ENCODE data around the gene COP1. TPM values are rescaled to one million over a fixed set of nuclear protein-coding genes. Genes with fewer than 3 reads are reported as not detected.

Gene COP1
- total RNA-seq, 3 donors from 2014 or later: 65.9 to 74.1 (median 68.1) TPM

- TF ChIP-seq POLR2A (IDR thresholded peaks at IDR 0.05): no peak
- TF ChIP-seq POLR2AphosphoS5 (IDR thresholded peaks at IDR 0.05): no peak
- no peak for TF ChIP-seq CTCF (IDR thresholded peaks at IDR 0.05)
Measured at GRCh38 chr1:176217461-176218099, 10.5 kb upstream of the COP1 start.

GRCh38 chr1:176216031-176216430, 8.9 kb upstream of the COP1 start:
- no peaks in the 10 kb centered on the region for H3K27me3 ChIP-seq
- intact Hi-C loops (cut with DNase I; ENCODE audit: low total_unique reads): no loop called here
- H3K27ac ChIP-seq: no peak overlapping the region
- H3K4me3 ChIP-seq: no peak overlapping the region
- no peaks in the 10 kb centered on the region for H3K9me3 ChIP-seq
- H3K4me1 ChIP-seq: no peaks in the 10 kb centered on the region
- TF ChIP-seq POLR2AphosphoS5 (IDR thresholded peaks at IDR 0.05): no peak
- no peak for TF ChIP-seq CTCF (IDR thresholded peaks at IDR 0.05)
- no peak for TF ChIP-seq POLR2A (IDR thresholded peaks at IDR 0.05)
- H3K36me3 ChIP-seq: no peaks in the 10 kb centered on the region
- DNase-seq (ENCODE audit: low spot score in 2 of 2): no peak

More at GRCh38 chr1:176217461-176218099, 10.5 kb upstream of the COP1 start:
- Histone ChIP-seq H3K27ac (no peak overlapping the region), H3K9me3 (no peaks in the 10 kb centered on the region), H3K4me1 (no peaks in the 10 kb centered on the region), H3K36me3 (no peaks in the 10 kb centered on the region), H3K4me3 (no peak overlapping the region), H3K27me3 (no peaks in the 10 kb centered on the region)
- no peak for DNase-seq (ENCODE audit: low spot score in 2 of 2)
- intact Hi-C loops (cut with DNase I; ENCODE audit: low total_unique reads): no loop called here

GRCh38 chr1:176211396-176212165, 4.5 kb upstream of the COP1 start:
- Histone ChIP-seq H3K27ac (no peak overlapping the region), H3K4me3 (no peak overlapping the region), H3K36me3 (no peaks in the 10 kb centered on the region), H3K9me3 (no peaks in the 10 kb centered on the region), H3K27me3 (no peaks in the 10 kb centered on the region), H3K4me1 (no peaks in the 10 kb centered on the region)
- TF ChIP-seq POLR2AphosphoS5 (IDR thresholded peaks at IDR 0.05) (no peak), POLR2A (IDR thresholded peaks at IDR 0.05) (no peak), CTCF (IDR thresholded peaks at IDR 0.05) (no peak)
- intact Hi-C loops (cut with DNase I; ENCODE audit: low total_unique reads): no loop called here
- DNase-seq (ENCODE audit: low spot score in 2 of 2): no peak

- intact Hi-C loops (cut with DNase I; ENCODE audit: low total_unique reads): no loop called here
- Histone ChIP-seq H3K27me3 (no peaks in the 10 kb centered on the region), H3K4me1 (peaks cover 0 to 10% of the 10 kb centered on the region in 2 donors), H3K9me3 (no peaks in the 10 kb centered on the region), H3K4me3 (peak overlapping the region; percentile 92 to 99 (median 98)), H3K27ac (peak overlapping the region; percentile 95 to 98), H3K36me3 (no peaks in the 10 kb centered on the region)
- no peak for DNase-seq (ENCODE audit: low spot score in 2 of 2)
- TF ChIP-seq POLR2AphosphoS5 (IDR thresholded peaks at IDR 0.05): no peak
Measured at GRCh38 chr1:176208034-176208433, 948 bp upstream of the COP1 start.

GRCh38 chr1:176206006-176206960, 803 bp downstream of the COP1 start:
- Histone ChIP-seq H3K4me3 (peak overlapping the region; percentile 92 to 99 (median 98)), H3K36me3 (no peaks in the 10 kb centered on the region), H3K9me3 (no peaks in the 10 kb centered on the region), H3K4me1 (peaks cover 0 to 10% of the 10 kb centered on the region in 2 donors), H3K27ac (peak overlapping the region; percentile 95 to 98), H3K27me3 (no peaks in the 10 kb centered on the region)
- intact Hi-C loops (cut with DNase I; ENCODE audit: low total_unique reads): no loop called here
- peak in 1 of 2 donors; percentile 18 for DNase-seq (ENCODE audit: low spot score in 2 of 2)
- TF ChIP-seq POLR2AphosphoS5 (IDR thresholded peaks at IDR 0.05) (no peak), POLR2A (IDR thresholded peaks at IDR 0.05) (no peak), CTCF (IDR thresholded peaks at IDR 0.05) (no peak)

Measured in breast epithelium (tissue), 4 donors.